ENCODE results near the gene OGDH. TPM values are rescaled to one million over a fixed set of nuclear protein-coding genes. Genes with fewer than 3 reads are reported as not detected.
A peak's percentile ranks its signal among the peaks of the same experiment; 100 is the strongest.

The OGDH gene
- total and polyA plus RNA-seq, 2 of the 13 experiments (the other 11 are each of a cell fraction or from before 2014, with no cell fraction given) = 17.4 to 25.4 TPM

- TF ChIP-seq ZNF18 (CRISPR knock-in tag; IDR thresholded peaks at IDR 0.05; ENCODE audit: insufficient replicate concordance) = peak; percentile 87
- TF ChIP-seq SRY (CRISPR knock-in tag; IDR thresholded peaks at IDR 0.05) = peak; percentile 8
- peak; percentile 61; the same call in 1 of the 2 replicates for TF ChIP-seq HINFP (CRISPR knock-in tag; IDR thresholded peaks at IDR 0.05; ENCODE audit: low read depth)
- 0 out of 2 replicates have a peak, but pooled peaks have one; percentile 42 for TF ChIP-seq ZNF12 (CRISPR knock-in tag; IDR thresholded peaks at IDR 0.05)
- TF ChIP-seq FOXO4 (CRISPR knock-in tag; conservative IDR thresholded peaks at IDR 0.05) = 0 out of 2 replicates have a peak, but pooled peaks have one; percentile 96
- TF ChIP-seq NFYB (CRISPR knock-in tag; IDR thresholded peaks at IDR 0.05) = peak; percentile 7; the same call in 1 of the 2 replicates
- TF ChIP-seq KLF15 (CRISPR knock-in tag; IDR thresholded peaks at IDR 0.05; ENCODE audit: borderline replicate concordance) = 0 out of 2 replicates have a peak, but pooled peaks have one; percentile 80
- TF ChIP-seq PHF21A (CRISPR knock-in tag; IDR thresholded peaks at IDR 0.05) = no peak; the same call in 1 of the 2 replicates
- TF ChIP-seq KDM4B (CRISPR knock-in tag; IDR thresholded peaks at IDR 0.05) = peak; percentile 21; the same call in 1 of the 2 replicates
- TF ChIP-seq ZNF800 (CRISPR knock-in tag; IDR thresholded peaks at IDR 0.05) = peak; percentile 51; the same call in 1 of the 2 replicates
- peak; percentile 99 for TF ChIP-seq ZFY (CRISPR knock-in tag; IDR thresholded peaks at IDR 0.05)
- TF ChIP-seq KDM3A (CRISPR knock-in tag; IDR thresholded peaks at IDR 0.05; ENCODE audit: low read depth) = peak; percentile 53; the same call in 1 of the 2 replicates
- TF ChIP-seq NCOA2 (CRISPR knock-in tag; IDR thresholded peaks at IDR 0.05) = peak; percentile 41; the same call in 1 of the 2 replicates
- peak; percentile 57; the same call in 1 of the 2 replicates for TF ChIP-seq ZNF276 (CRISPR knock-in tag; IDR thresholded peaks at IDR 0.05; ENCODE audit: low read depth)
- TF ChIP-seq MAFK (conservative IDR thresholded peaks at IDR 0.05 in 1 of 2, IDR thresholded peaks at IDR 0.05 in 1 of 2; ENCODE audit: low read length in 2 of 2) = peak; percentile 48 to 64; a peak in 3 of 4 replicates
- peak; percentile 58; the same call in 1 of the 2 replicates for TF ChIP-seq GFI1 (CRISPR knock-in tag; IDR thresholded peaks at IDR 0.05; ENCODE audit: borderline replicate concordance)
- no peak for TF ChIP-seq CENPX (CRISPR knock-in tag; IDR thresholded peaks at IDR 0.05)
These were observed 24.4 kb upstream of the OGDH start, which contains the start of gene TMED4 (continued) for GRCh38 chr7:44581879-44582603.
